ENCODE measurements around the gene ERAS. TPM values are rescaled to one million over a fixed set of nuclear protein-coding genes. Genes with fewer than 3 reads are reported as not detected.
"Not testable (repeated sequence)": the region's sequence is repeated elsewhere in the genome, so short reads cannot be mapped to it uniquely, and the experiment has no call there.

Gene ERAS
- total RNA-seq, 1 experiment from 2014 or later: not detected

GRCh38 chrX:48876944-48877343 is 50.6 kb downstream of the ERAS start:
- not testable (repeated sequence) for H3K4me1 ChIP-seq (replicated peaks); DNase-seq (ENCODE audit: low read depth in 1 of 2, low spot score in 2 of 2); H3K27me3 ChIP-seq (replicated peaks); H3K4me3 ChIP-seq; H3K36me3 ChIP-seq; H3K27ac ChIP-seq; H3K9me3 ChIP-seq (replicated peaks)

Other genes starting within 250 kb of the ERAS start
- 64.2 and 113 TPM in 2 replicates for gene WDR13, start 229.0 kb upstream of the ERAS start, total RNA-seq (2014; rRNA removed; shearing (Covaris generic))
- not detected in 2 replicates for gene WAS, start 142.7 kb upstream of the ERAS start, total RNA-seq (2014; rRNA removed; shearing (Covaris generic))
- gene SUV39H1, start 129.8 kb upstream of the ERAS start, total RNA-seq (2014; rRNA removed; shearing (Covaris generic)): 9.4 and 17.6 TPM in 2 replicates
- not detected in 2 replicates for gene GLOD5, start 64.8 kb upstream of the ERAS start, total RNA-seq (2014; rRNA removed; shearing (Covaris generic))
- not detected in 2 replicates for gene GATA1, start 39.9 kb upstream of the ERAS start, total RNA-seq (2014; rRNA removed; shearing (Covaris generic))
- 47.9 and 77.7 TPM in 2 replicates for gene HDAC6, start 24.4 kb upstream of the ERAS start, total RNA-seq (2014; rRNA removed; shearing (Covaris generic))
- 2.7 and 3.2 TPM in 2 replicates for gene PCSK1N, start 9.1 kb downstream of the ERAS start, total RNA-seq (2014; rRNA removed; shearing (Covaris generic))
- gene TIMM17B, start 71.3 kb downstream of the ERAS start, total RNA-seq (2014; rRNA removed; shearing (Covaris generic)): 66.4 and 72.2 TPM in 2 replicates
- gene PQBP1, start 71.4 kb downstream of the ERAS start, total RNA-seq (2014; rRNA removed; shearing (Covaris generic)): 74.5 and 82.7 TPM in 2 replicates
- gene SLC35A2, start 85.1 kb downstream of the ERAS start, total RNA-seq (2014; rRNA removed; shearing (Covaris generic)): 22.7 and 32.6 TPM in 2 replicates
- gene PIM2, start 92.5 kb downstream of the ERAS start, total RNA-seq (2014; rRNA removed; shearing (Covaris generic)): 8.0 and 10.8 TPM in 2 replicates
- 20.0 and 23.9 TPM in 2 replicates for gene OTUD5, start 131.1 kb downstream of the ERAS start, total RNA-seq (2014; rRNA removed; shearing (Covaris generic))
- 0.18 TPM in 1 of 2 replicates, not detected in the other for gene KCND1, start 145.3 kb downstream of the ERAS start, total RNA-seq (2014; rRNA removed; shearing (Covaris generic))
- gene GRIPAP1, start 175.8 kb downstream of the ERAS start, total RNA-seq (2014; rRNA removed; shearing (Covaris generic)): 17.0 and 19.5 TPM in 2 replicates
- gene TFE3, start 216.8 kb downstream of the ERAS start, total RNA-seq (2014; rRNA removed; shearing (Covaris generic)): 43.0 and 64.3 TPM in 2 replicates
- gene CCDC120, start 232.5 kb downstream of the ERAS start, total RNA-seq (2014; rRNA removed; shearing (Covaris generic)): 0.58 TPM in 1 of 2 replicates, not detected in the other
- 5.0 and 5.6 TPM in 2 replicates for gene PRAF2, start 247.5 kb downstream of the ERAS start, total RNA-seq (2014; rRNA removed; shearing (Covaris generic))

Measured in SJSA1 (cell line).